K562 (cell line): Measurements from ENCODE around the gene DIP2C. TPM values are rescaled to one million over a fixed set of nuclear protein-coding genes. Genes with fewer than 3 reads are reported as not detected.

Source experiments
- ATAC-seq: fragments of 200-7000 bp; cut with Tn5 transposase; 3 replicates; pipeline ENCODE4 v1.9.1; 2020; ENCODE audit warnings: moderate library complexity
- BruUV-seq: library from RNA; stranded (reverse); fragments of 400-500 nt; replicated peaks from 2 replicates; lab custom pipeline; 2021; lab: Mats Ljungman, UMichigan
- CTCF ChIA-PET: fragments of 300-600 bp; formaldehyde crosslinking; extraction: SDS; loops from one replicate; lab custom pipeline; 2021; ENCODE audit warnings: low intra/inter-chr PET ratio; lab: Yijun Ruan, JAX
- POLR2A ChIA-PET: fragments of 300-600, 350-650 bp; sonication (Branson Sonifier 250); formaldehyde crosslinking; extraction: SDS; loops from one replicate; lab custom pipeline; 2021; ENCODE audit warnings: antibody characterized with exemption, inconsistent platforms; lab: Yijun Ruan, JAX
- DNase-seq, 4 experiments: peaks; one replicate each; pipeline versions ENCODE4 v3.0.0 to v3.0.0-alpha.2; 2011 to 2018; ENCODE audit warnings: low spot score in 3 of 4, mixed read lengths in 3 of 4; ENCODE audit errors: extremely low read depth in 1 of 4
- FAIRE-seq: peaks from 2 replicates; lab custom pipeline; 2011; peaks lifted over from hg19 to GRCh38; lab: Jason Lieb, UNC
- H2AFZ ChIP-seq: 2 replicates; pipeline ENCODE4 v1.6.0; 2011; ENCODE audit warnings: low read depth, low read length, control low read depth, inconsistent platforms
- H3K27ac ChIP-seq: fragments of 200-600 bp; 3 replicates; pipeline ENCODE4 v1.8.0; 2011; ENCODE audit warnings: low read depth, mild to moderate bottlenecking, control low read depth, inconsistent platforms, low read length, moderate library complexity, mixed read lengths; ENCODE audit errors: extremely low read depth
- H3K27me3 ChIP-seq, 2 experiments: fragments of 300-600 bp in 1 of 2; 2 replicates in 1 of 2; 3 replicates in 1 of 2; pipeline versions ENCODE4 v1.6.0 to v1.8.0; 2011; ENCODE audit warnings: inconsistent platforms in 2 of 2, low read length in 2 of 2, mild to moderate bottlenecking in 1 of 2, mixed read lengths in 1 of 2, moderate library complexity in 1 of 2; ENCODE audit not compliant: control insufficient read depth in 2 of 2, insufficient read depth in 2 of 2
- H3K36me3 ChIP-seq: fragments of 300-600 bp; 3 replicates; pipeline ENCODE4 v1.8.0; 2011; ENCODE audit warnings: mild to moderate bottlenecking, low read length, inconsistent platforms; ENCODE audit not compliant: control insufficient read depth, insufficient read depth
- H3K4me1 ChIP-seq, 2 experiments: fragments of 200-600 bp in 1 of 2; replicated peaks in 1 of 2; 2 replicates in 1 of 2; 3 replicates in 1 of 2; pipeline versions ENCODE4 v1.5.1 to v1.8.0; 2011; ENCODE audit warnings: inconsistent platforms in 2 of 2, low read length in 2 of 2, mild to moderate bottlenecking in 1 of 2, mixed read lengths in 1 of 2, moderate library complexity in 1 of 2; ENCODE audit not compliant: control insufficient read depth in 2 of 2, insufficient read depth in 2 of 2
- H3K4me2 ChIP-seq: 2 replicates; pipeline ENCODE4 v1.6.1; 2011; ENCODE audit warnings: low read length, control low read depth, inconsistent platforms, mixed read lengths; ENCODE audit not compliant: insufficient read depth
- H3K4me3 ChIP-seq: fragments of 200-600 bp; sonication (generic), shearing (Covaris generic); 2 replicates; pipeline ENCODE4 v1.5.1; 2016; ENCODE audit warnings: control low read depth, inconsistent platforms
- H3K79me2 ChIP-seq: fragments of 200-600 bp; 3 replicates; pipeline ENCODE4 v1.8.0; 2011; ENCODE audit warnings: low read length, inconsistent platforms; ENCODE audit not compliant: control insufficient read depth, insufficient read depth
- H3K9ac ChIP-seq, 2 experiments: 2 replicates each; pipeline versions ENCODE4 v1.6.0 to v1.6.1; 2011; ENCODE audit warnings: low read depth in 2 of 2, low read length in 2 of 2, control low read depth in 1 of 2, inconsistent platforms in 1 of 2, mild to moderate bottlenecking in 1 of 2, mixed read lengths in 1 of 2; ENCODE audit not compliant: insufficient read depth in 1 of 2
- H3K9me1 ChIP-seq: one replicate; pipeline ENCODE4 v1.6.0; 2011; ENCODE audit warnings: inconsistent platforms, mild to moderate bottlenecking, low read length, moderate library complexity; ENCODE audit not compliant: control insufficient read depth, insufficient read depth
- H3K9me3 ChIP-seq: replicated peaks from 2 replicates; pipeline ENCODE4 v1.5.1; 2011; ENCODE audit warnings: low read depth, low read length, inconsistent platforms; ENCODE audit not compliant: control insufficient read depth, insufficient read depth
- H4K20me1 ChIP-seq: replicated peaks from 2 replicates; pipeline ENCODE4 v1.6.1; 2011; ENCODE audit warnings: low read length, inconsistent platforms, mixed read lengths; ENCODE audit not compliant: control insufficient read depth, insufficient read depth
- ASH1L ChIP-seq: fragments of 450-650 bp; IDR thresholded peaks from 2 replicates; pipeline ENCODE4 v1.6.1; 2018; ENCODE audit warnings: borderline replicate concordance, mild to moderate bottlenecking, low read depth; ENCODE audit not compliant: partially characterized antibody
- DNMT1 ChIP-seq: fragments of 450-650 bp; IDR thresholded peaks from 2 replicates; pipeline ENCODE4 v1.6.1; 2016; ENCODE audit warnings: antibody characterized with exemption, mild to moderate bottlenecking
- ILF3 ChIP-seq: fragments of 450-650 bp; IDR thresholded peaks from 2 replicates; pipeline ENCODE4 v1.6.1; 2018; ENCODE audit warnings: antibody characterized with exemption, mild to moderate bottlenecking, moderate library complexity, borderline replicate concordance
- PHF20 ChIP-seq: fragments of 450-650 bp; IDR thresholded peaks from 2 replicates; pipeline ENCODE4 v1.6.1; 2018; ENCODE audit not compliant: partially characterized antibody
- ZNF3 ChIP-seq: fragments of 250-450 bp; sonication (Bioruptor Pico); IDR thresholded peaks from 2 replicates; pipeline ENCODE4 v1.5.0; 2021; ENCODE audit warnings: mild to moderate bottlenecking, moderate library complexity
- WGBS: fragments of 100-300 bp; shearing (Covaris generic); methylation state at CpG from one replicate; pipeline ENCODE4 v1.1.6; 2016; ENCODE audit warnings: low coverage, mixed read lengths; ENCODE audit not compliant: insufficient coverage; ENCODE audit errors: missing lambda C conversion rate; 5-methylcytosine and 5-hydroxymethylcytosine counted together
- in situ Hi-C: fragments of 300-500 bp; cut with MboI; formaldehyde crosslinking; loops from 4 replicates; pipeline ENCODE4 v1.15.0; 2018; ENCODE audit warnings: inconsistent platforms, mixed read lengths
- intact Hi-C: fragments of 100-400 bp; cut with micrococcal nuclease; formaldehyde crosslinking; loops from 2 replicates; pipeline ENCODE4 v1.14.2; 2022
- polyA plus RNA-seq, 8 experiments: library from polyadenylated mRNA; depleted of rRNA in 4 of 8; stranded (reverse) in 5 of 8; unstranded in 3 of 8; fragments of >200 nt; fragmentation: Nextera tagmentation in 2 of 8; fragmentation: Illumina TruSeq in 1 of 8; extraction: Ambion mirVana in 2 of 8; extraction: Trizol in 1 of 8; gene quantifications; 2 replicates each; pipeline versions ENCODE4 v1.2.1 to v1.2.3, GENCODE V29; 2011 to 2014; ENCODE audit warnings: inconsistent platforms in 1 of 8, missing spikeins in 1 of 8
- total RNA-seq, 7 experiments: library from RNA; depleted of rRNA in 6 of 7; stranded (reverse); fragments of >200 nt in 6 of 7; fragmentation: Illumina TruSeq in 2 of 7; extraction: Trizol in 2 of 7; gene quantifications; 2 replicates each; pipeline versions ENCODE4 v1.2.1 to v1.2.3, GENCODE V29; 2011 to 2021; ENCODE audit warnings: low replicate concordance in 1 of 7

DIP2C gene
- total and polyA plus RNA-seq, 9 of the 15 experiments (the other 6 are each of a cell fraction or from before 2014, with no cell fraction given) = 0.01 TPM; not detected in 8

- no peak for TF ChIP-seq ASH1L
Measured at GRCh38 chr10:554182-554848, 135.2 kb downstream of the DIP2C start (continued).

- H3K4me1 ChIP-seq = no peaks in the 10 kb centered on the region
- in situ Hi-C loops (no loop called here), intact Hi-C loops (no loop called here)
- H3K9me1 ChIP-seq = peaks cover 2% of the 10 kb centered on the region
- H2AFZ ChIP-seq = no peak overlapping the region
- POLR2A ChIA-PET = no interaction called here
- H4K20me1 ChIP-seq = peaks cover 3% of the 10 kb centered on the region; the same call in 1 of the 2 replicates
- no peak overlapping the region for H3K4me3 ChIP-seq
- H3K27ac ChIP-seq = no peak overlapping the region
- TF ChIP-seq DNMT1 (no peak), ILF3 (no peak), ZNF3 (CRISPR knock-in tag) (no peak), PHF20 (no peak)
- TF ChIP-seq, all 486 proteins: peak for 0
- Histone ChIP-seq H3K79me2 (no peaks in the 10 kb centered on the region), H3K36me3 (no peaks in the 10 kb centered on the region), H3K4me2 (no peak overlapping the region), H3K9ac (no peak overlapping the region), H3K27me3 (peaks cover 7 to 50% of the 10 kb centered on the region in 2 experiments; a peak in 4 of 5 replicates), H3K9me3 (no peaks in the 10 kb centered on the region)
- 0% methylated on average over 5 of the region's 5 CpGs for WGBS
- no peak for ATAC-seq
- CTCF ChIA-PET = no interaction called here
- no TSS peak for BruUV-seq
- FAIRE-seq = no peak
- no peak for DNase-seq
Measured at GRCh38 chr10:553233-553632, 136.2 kb downstream of the DIP2C start.
